Keratinocyte (primary cell): ENCODE measurements around the gene SIRT7. TPM values are rescaled to one million over a fixed set of nuclear protein-coding genes. Genes with fewer than 3 reads are reported as not detected.

Source experiments
- DNase-seq: peaks from one replicate; pipeline ENCODE4 v3.0.0-alpha.2; 2011; ENCODE audit warnings: low read depth, missing footprints, low spot score
- FAIRE-seq: peaks from 2 replicates; lab custom pipeline; 2011; peaks lifted over from hg19 to GRCh38; lab: Jason Lieb, UNC
- H2AFZ ChIP-seq: 2 replicates; pipeline ENCODE4 v1.6.0; 2012; ENCODE audit warnings: low read length, control low read depth, inconsistent platforms; ENCODE audit not compliant: control insufficient read depth
- H3K27ac ChIP-seq: 2 replicates; pipeline ENCODE4 v1.5.1; 2011; ENCODE audit warnings: low read length; ENCODE audit not compliant: control insufficient read depth, insufficient read depth
- H3K27me3 ChIP-seq: 3 replicates; pipeline ENCODE4 v1.6.0; 2011; ENCODE audit warnings: low read length; ENCODE audit not compliant: control insufficient read depth, insufficient read depth; ENCODE audit errors: extremely low read depth
- H3K36me3 ChIP-seq, 2 experiments: 2 replicates in 1 of 2; 3 replicates in 1 of 2; pipeline ENCODE4 v1.5.1; 2011; ENCODE audit warnings: low read length in 2 of 2, mild to moderate bottlenecking in 1 of 2; ENCODE audit not compliant: control insufficient read depth in 2 of 2, insufficient read depth in 2 of 2; ENCODE audit errors: extremely low read depth in 1 of 2
- H3K4me1 ChIP-seq: 3 replicates; pipeline ENCODE4 v1.5.1; 2011; ENCODE audit warnings: low read length; ENCODE audit not compliant: control insufficient read depth, insufficient read depth; ENCODE audit errors: extremely low read depth
- H3K4me2 ChIP-seq: 3 replicates; pipeline ENCODE4 v1.6.0; 2011; ENCODE audit warnings: low read depth, low read length; ENCODE audit not compliant: control insufficient read depth, insufficient read depth; ENCODE audit errors: extremely low read depth
- H3K4me3 ChIP-seq, 3 experiments: fragments of 200-600 bp in 1 of 3; sonication (generic) in 1 of 3; 2 replicates in 2 of 3; 3 replicates in 1 of 3; pipeline ENCODE4 v1.5.1; 2011 to 2016; ENCODE audit warnings: low read length in 3 of 3, mild to moderate bottlenecking in 3 of 3, control low read depth in 2 of 3, inconsistent platforms in 1 of 3, low read depth in 1 of 3, mixed read lengths in 1 of 3, mixed run types in 1 of 3, moderate library complexity in 1 of 3; ENCODE audit not compliant: control insufficient read depth in 2 of 3, insufficient read depth in 2 of 3; ENCODE audit errors: extremely low read depth in 1 of 3
- H3K79me2 ChIP-seq: 2 replicates; pipeline ENCODE4 v1.6.0; 2012; ENCODE audit warnings: low read length; ENCODE audit not compliant: control insufficient read depth, insufficient read depth
- H3K9ac ChIP-seq: 3 replicates; pipeline ENCODE4 v1.6.0; 2011; ENCODE audit warnings: low read length; ENCODE audit not compliant: control insufficient read depth, insufficient read depth; ENCODE audit errors: extremely low read depth
- H3K9me1 ChIP-seq: 3 replicates; pipeline ENCODE4 v1.6.0; 2011; ENCODE audit warnings: low read length; ENCODE audit not compliant: control insufficient read depth, insufficient read depth; ENCODE audit errors: extremely low read depth
- H3K9me3 ChIP-seq: 2 replicates; pipeline ENCODE4 v1.5.1; 2012; ENCODE audit warnings: low read depth, low read length; ENCODE audit not compliant: control insufficient read depth
- H4K20me1 ChIP-seq: 3 replicates; pipeline ENCODE4 v1.6.0; 2011; ENCODE audit warnings: low read length; ENCODE audit not compliant: control insufficient read depth, insufficient read depth; ENCODE audit errors: extremely low read depth
- CTCF ChIP-seq, 3 experiments: IDR thresholded peaks in 1 of 3; conservative IDR thresholded peaks in 1 of 3; optimal IDR thresholded peaks in 1 of 3; 2 replicates in 2 of 3; 3 replicates in 1 of 3; pipeline versions ENCODE3 to v1.5.1; 2011; ENCODE audit warnings: low read length in 3 of 3, mild to moderate bottlenecking in 3 of 3, moderate library complexity in 2 of 3, control low read depth in 1 of 3, inconsistent platforms in 1 of 3; ENCODE audit not compliant: insufficient read depth in 2 of 3; ENCODE audit errors: extremely low read depth in 1 of 3
- EZH2 ChIP-seq: IDR thresholded peaks from one replicate; pipeline ENCODE4 v1.6.1; 2012; ENCODE audit warnings: inconsistent platforms, mild to moderate bottlenecking, low read length, moderate library complexity
- dilution Hi-C: fragments of 300-500 bp; cut with MboI; formaldehyde crosslinking; loops from one replicate; pipeline ENCODE4 v1.7.0; 2020; ENCODE audit warnings: low sequenced_read_pairs; ENCODE audit not compliant: extremely low pct_ligation_motif_present
- polyA plus RNA-seq, 5 experiments: library from polyadenylated mRNA; depleted of rRNA in 3 of 5; stranded (reverse) in 3 of 5; stranded (forward) in 1 of 5; unstranded in 1 of 5; fragments of >200 nt; gene quantifications; 1 replicate in 1 of 5; 2 replicates in 3 of 5; 3 replicates in 1 of 5; pipeline versions ENCODE4 v1.2.1 to v1.2.3, GENCODE V29; 2011 to 2012; ENCODE audit warnings: missing spikeins in 2 of 5, low read depth in 1 of 5, low replicate concordance in 1 of 5

The SIRT7 gene
- polyA plus RNA-seq, 1 donor (not counting 4 experiments of a cell fraction or from before 2014, with no cell fraction given) = 6.9 TPM

- dilution Hi-C loops = no loop called here
- no peak overlapping the region for H3K9ac ChIP-seq
- no peak for TF ChIP-seq CTCF (optimal IDR thresholded peaks at IDR 0.05 in 1 of 3, IDR thresholded peaks at IDR 0.05 in 1 of 3, conservative IDR thresholded peaks at IDR 0.05 in 1 of 3; ENCODE audit: extremely low read depth in 1 of 3, insufficient read depth in 2 of 3, low read length in 3 of 3)
- TF ChIP-seq EZH2 = no peak
These were observed 12.5 kb downstream of the SIRT7 start for GRCh38 chr17:81905424-81905875.

GRCh38 chr17:81904600-81905423, 13.2 kb downstream of the SIRT7 start:
- Histone ChIP-seq H3K36me3 (peaks cover 23 to 33% of the 10 kb centered on the region in 2 experiments), H3K4me2 (no peak overlapping the region), H3K27ac (no peak overlapping the region), H3K9ac (no peak overlapping the region), H3K4me1 (peaks cover 14% of the 10 kb centered on the region), H3K9me3 (no peaks in the 10 kb centered on the region), H4K20me1 (peaks cover 9% of the 10 kb centered on the region), H3K79me2 (peaks cover 8% of the 10 kb centered on the region), H3K27me3 (no peaks in the 10 kb centered on the region), H2AFZ (no peak overlapping the region), H3K9me1 (no peaks in the 10 kb centered on the region), H3K4me3 (no peak overlapping the region)
- dilution Hi-C loops = no loop called here
- no peak for TF ChIP-seq EZH2
- TF ChIP-seq CTCF (optimal IDR thresholded peaks at IDR 0.05 in 1 of 3, IDR thresholded peaks at IDR 0.05 in 1 of 3, conservative IDR thresholded peaks at IDR 0.05 in 1 of 3; ENCODE audit: extremely low read depth in 1 of 3, insufficient read depth in 2 of 3, low read length in 3 of 3) = no peak
- DNase-seq (no peak), FAIRE-seq (no peak)

More at GRCh38 chr17:81905424-81905875, 12.5 kb downstream of the SIRT7 start:
- no peak overlapping the region for H2AFZ ChIP-seq
- H3K4me2 ChIP-seq = no peak overlapping the region
- peaks cover 14% of the 10 kb centered on the region for H3K4me1 ChIP-seq
- DNase-seq (no peak), FAIRE-seq (no peak)
- H3K4me3 ChIP-seq = no peak overlapping the region
- H3K27ac ChIP-seq = no peak overlapping the region
- no peaks in the 10 kb centered on the region for H3K9me3 ChIP-seq
- H4K20me1 ChIP-seq = peaks cover 6% of the 10 kb centered on the region
- no peaks in the 10 kb centered on the region for H3K27me3 ChIP-seq
- peaks cover 15% of the 10 kb centered on the region for H3K79me2 ChIP-seq
- peaks cover 23 to 27% of the 10 kb centered on the region in 2 experiments for H3K36me3 ChIP-seq
- peaks cover 3% of the 10 kb centered on the region for H3K9me1 ChIP-seq
